ENCODE data around the gene FRYL. TPM values are rescaled to one million over a fixed set of nuclear protein-coding genes. Genes with fewer than 3 reads are reported as not detected.
"Not testable (repeated sequence)": the region's sequence is repeated elsewhere in the genome, so short reads cannot be mapped to it uniquely, and the experiment has no call there.

FRYL gene
- total RNA-seq (2021) (43.1 and 47.6 TPM in 2 replicates), Bru-seq, nascent RNA (percentile 86 among the genes with signal in this experiment), BruChase-seq, experiment 1, labeled RNA remaining after a 2-hour chase (percentile 77 among the genes with signal in this experiment), BruChase-seq, experiment 2, labeled RNA remaining after a 6-hour chase (percentile 73 among the genes with signal in this experiment)
- long read RNA-seq, partial matches to known transcripts = 3 of 9 reads
- long read RNA-seq, other reads (novel, unspliced or antisense) = 6 of 9 reads

DNA sequence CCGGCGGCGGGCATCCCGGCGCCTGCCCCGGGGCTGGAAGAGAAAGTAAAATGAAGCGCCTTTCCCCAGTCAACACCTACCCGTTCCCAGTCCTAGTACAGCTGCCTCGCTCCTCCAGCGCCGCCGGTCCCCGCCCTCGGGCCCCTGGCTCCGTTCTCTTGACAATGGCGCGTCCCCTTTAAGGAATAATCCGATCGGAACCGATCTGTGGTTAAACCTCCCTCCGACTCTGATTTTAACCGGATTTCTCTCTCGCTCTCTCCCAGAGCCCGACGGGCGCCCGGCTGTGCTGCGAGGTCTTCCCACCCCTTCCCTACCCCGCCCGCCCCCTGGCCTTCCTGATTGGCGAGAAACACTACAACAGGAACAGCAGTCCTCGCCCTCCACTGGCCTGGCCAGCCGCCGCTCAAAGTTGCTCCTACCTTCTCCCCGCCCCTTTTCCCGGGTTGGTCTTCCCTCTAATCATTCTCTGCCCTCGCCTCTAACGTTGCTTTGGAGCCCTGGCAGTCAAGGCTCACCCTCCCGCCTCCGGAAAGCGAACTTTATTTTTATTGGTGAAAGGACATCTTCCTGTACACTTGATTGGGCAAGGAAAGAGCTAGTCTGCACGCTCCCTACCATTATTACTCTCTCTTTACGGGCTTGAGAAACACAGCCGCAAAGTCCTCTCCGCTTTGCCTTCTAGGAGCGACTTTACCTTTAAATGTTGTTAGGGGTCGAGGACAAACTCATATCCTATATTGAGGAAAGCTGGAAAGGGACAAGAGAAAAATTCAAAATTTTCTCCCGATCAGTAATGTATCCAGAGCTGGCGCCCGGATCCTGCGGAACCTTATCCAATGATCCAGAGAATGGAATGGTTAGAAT lies at the start of gene FRYL:
Gene FRYL (minus strand): TSS at position 282 of the 867 bp plus-strand sequence. CDS start 145,869 bp downstream, outside the sequence.
- intact Hi-C loops (cut with micrococcal nuclease; ENCODE audit: unreplicated experiment) = loop anchor here (2.0 to 10.0 kb wide), 3 partner anchors 121 to 185 kb away; no protein-coding TSS in a partner anchor
- Histone ChIP-seq H3K27me3 (replicated peaks; ENCODE audit: insufficient read depth, low read depth, low read length, poor library complexity) (no peaks in the 10 kb centered on the region), H3K9me3 (ENCODE audit: low read depth, low read length, poor library complexity, severe bottlenecking) (no peaks in the 10 kb centered on the region), H3K4me3 (ENCODE audit: low read depth, low read length, poor library complexity, severe bottlenecking) (peak within 1 kb of the TSS; percentile 96), H3K27ac (ENCODE audit: low read depth, low read length, poor library complexity, severe bottlenecking) (peak within 1 kb of the TSS; percentile 93), H3K36me3 (ENCODE audit: insufficient read depth, low read length, poor library complexity, severe bottlenecking) (no peaks in the 10 kb centered on the region), H3K4me1 (ENCODE audit: insufficient read depth, low read length, poor library complexity, severe bottlenecking) (peaks cover 24% of the 10 kb centered on the region)
- POLR2A ChIA-PET (ENCODE audit: low non-redundant PET) = interaction anchor here (0.6 kb wide), 1 partner anchor 58 kb away, joined by 3 read pairs; no protein-coding TSS in a partner anchor
- TF ChIP-seq EZH2 (IDR thresholded peaks at IDR 0.05; ENCODE audit: borderline replicate concordance, low read depth, low read length, poor library complexity, severe bottlenecking) = no peak
- TF ChIP-seq, protein P1, sequence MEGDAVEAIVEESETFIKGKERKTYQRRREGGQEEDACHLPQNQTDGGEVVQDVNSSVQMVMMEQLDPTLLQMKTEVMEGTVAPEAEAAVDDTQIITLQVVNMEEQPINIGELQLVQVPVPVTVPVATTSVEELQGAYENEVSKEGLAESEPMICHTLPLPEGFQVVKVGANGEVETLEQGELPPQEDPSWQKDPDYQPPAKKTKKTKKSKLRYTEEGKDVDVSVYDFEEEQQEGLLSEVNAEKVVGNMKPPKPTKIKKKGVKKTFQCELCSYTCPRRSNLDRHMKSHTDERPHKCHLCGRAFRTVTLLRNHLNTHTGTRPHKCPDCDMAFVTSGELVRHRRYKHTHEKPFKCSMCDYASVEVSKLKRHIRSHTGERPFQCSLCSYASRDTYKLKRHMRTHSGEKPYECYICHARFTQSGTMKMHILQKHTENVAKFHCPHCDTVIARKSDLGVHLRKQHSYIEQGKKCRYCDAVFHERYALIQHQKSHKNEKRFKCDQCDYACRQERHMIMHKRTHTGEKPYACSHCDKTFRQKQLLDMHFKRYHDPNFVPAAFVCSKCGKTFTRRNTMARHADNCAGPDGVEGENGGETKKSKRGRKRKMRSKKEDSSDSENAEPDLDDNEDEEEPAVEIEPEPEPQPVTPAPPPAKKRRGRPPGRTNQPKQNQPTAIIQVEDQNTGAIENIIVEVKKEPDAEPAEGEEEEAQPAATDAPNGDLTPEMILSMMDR (conservative IDR thresholded peaks at IDR 0.05; ENCODE audit: low read depth, low read length) = no peak
- CTCF ChIA-PET = no interaction called here
- TSS peak; percentile 97 for BruUV-seq (replicated peaks)
- peak; percentile 100 for DNase-seq (ENCODE audit: low spot score)

DNA sequence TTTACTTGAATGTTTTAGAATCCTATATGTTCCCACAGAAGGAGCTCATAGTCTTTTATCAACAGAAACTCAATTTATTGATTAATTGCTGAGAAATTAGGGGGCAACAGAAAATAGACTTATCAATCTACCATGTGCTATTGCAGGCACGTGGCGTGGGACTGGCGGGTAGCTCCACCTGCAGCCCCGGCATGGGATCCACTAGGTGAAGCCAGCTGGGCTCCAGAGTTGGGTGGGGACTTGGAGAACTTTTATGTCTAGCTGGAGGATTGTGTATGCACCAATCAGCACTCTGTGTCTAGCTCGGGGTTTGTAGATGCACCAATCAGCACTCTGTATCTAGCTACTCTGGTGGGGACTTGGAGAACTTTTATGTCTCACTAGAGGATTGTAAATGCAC lies 47.5 kb upstream of the FRYL start:
- DNase-seq (ENCODE audit: low spot score) = no peak
- TF ChIP-seq EZH2 (IDR thresholded peaks at IDR 0.05; ENCODE audit: borderline replicate concordance, low read depth, low read length, poor library complexity, severe bottlenecking) = no peak
- TF ChIP-seq, protein P1 (conservative IDR thresholded peaks at IDR 0.05; ENCODE audit: low read depth, low read length) = no peak
- no peak overlapping the region for H3K4me3 ChIP-seq (ENCODE audit: low read depth, low read length, poor library complexity, severe bottlenecking)
- intact Hi-C loops (cut with micrococcal nuclease; ENCODE audit: unreplicated experiment) = no loop called here
- peaks cover 5% of the 10 kb centered on the region for H3K4me1 ChIP-seq (ENCODE audit: insufficient read depth, low read length, poor library complexity, severe bottlenecking)
- BruUV-seq (replicated peaks) = no TSS peak
- ChIA-PET POLR2A (ENCODE audit: low non-redundant PET) (interaction anchor here (0.7 kb wide), 1 partner anchor 10 kb away, joined by 3 read pairs; no protein-coding TSS in a partner anchor), CTCF (no interaction called here)
- no peaks in the 10 kb centered on the region for H3K27me3 ChIP-seq (replicated peaks; ENCODE audit: insufficient read depth, low read depth, low read length, poor library complexity)
- no peaks in the 10 kb centered on the region for H3K9me3 ChIP-seq (ENCODE audit: low read depth, low read length, poor library complexity, severe bottlenecking)
- no peak overlapping the region for H3K27ac ChIP-seq (ENCODE audit: low read depth, low read length, poor library complexity, severe bottlenecking)
- no peaks in the 10 kb centered on the region for H3K36me3 ChIP-seq (ENCODE audit: insufficient read depth, low read length, poor library complexity, severe bottlenecking)

DNA sequence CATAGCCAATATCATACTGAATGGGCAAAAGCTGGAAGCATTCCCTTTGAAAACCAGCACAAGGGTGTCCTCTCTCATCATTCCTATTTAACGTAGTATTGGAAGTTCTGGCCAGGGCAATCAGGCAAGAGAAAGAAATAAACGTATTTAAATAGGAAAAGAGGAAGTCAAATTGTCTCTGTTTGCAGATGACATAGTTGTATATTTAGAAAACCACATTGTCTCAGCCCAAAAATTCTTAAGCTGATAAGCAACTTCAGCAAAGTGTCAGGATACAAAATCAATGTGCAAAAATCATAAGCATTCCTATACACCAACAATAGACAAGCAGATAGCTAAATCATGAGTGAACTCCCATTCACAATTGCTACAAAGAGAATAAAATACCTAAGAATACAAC lies 41.4 kb upstream of the FRYL start:
- H3K27ac ChIP-seq (ENCODE audit: low read depth, low read length, poor library complexity, severe bottlenecking); H3K4me3 ChIP-seq (ENCODE audit: low read depth, low read length, poor library complexity, severe bottlenecking); H3K36me3 ChIP-seq (ENCODE audit: insufficient read depth, low read length, poor library complexity, severe bottlenecking); H3K27me3 ChIP-seq (replicated peaks; ENCODE audit: insufficient read depth, low read depth, low read length, poor library complexity); CTCF ChIA-PET; DNase-seq (ENCODE audit: low spot score); H3K9me3 ChIP-seq (ENCODE audit: low read depth, low read length, poor library complexity, severe bottlenecking); POLR2A ChIA-PET (ENCODE audit: low non-redundant PET); H3K4me1 ChIP-seq (ENCODE audit: insufficient read depth, low read length, poor library complexity, severe bottlenecking); BruUV-seq (replicated peaks); intact Hi-C loops (cut with micrococcal nuclease; ENCODE audit: unreplicated experiment): not testable (repeated sequence)

All from A673 (cell line).